Measurements from ENCODE around the gene NEU3.

Gene NEU3

DNA sequence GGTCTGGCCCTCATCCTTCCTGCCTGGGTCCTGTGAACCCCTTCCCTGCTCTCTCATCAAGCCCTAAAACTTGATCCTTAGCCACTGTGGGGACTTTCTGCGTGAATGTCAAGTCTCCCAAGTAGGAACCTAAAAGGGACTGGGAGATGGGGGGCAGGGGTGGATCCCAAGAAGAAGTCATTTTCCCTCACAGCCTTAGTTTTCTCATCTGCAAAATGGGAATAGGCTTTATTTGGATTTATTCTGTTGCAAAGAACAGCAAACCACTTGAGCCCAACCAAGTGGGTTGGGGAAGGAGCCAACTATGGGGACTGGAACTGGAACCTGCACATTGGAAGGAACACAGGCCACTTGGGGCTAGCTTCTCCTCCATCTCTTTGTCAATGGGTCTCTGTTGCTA, 36.8 kb downstream of the NEU3 start:
- TF ChIP-seq CTCF (IDR thresholded peaks at IDR 0.05; ENCODE audit: poor library complexity, severe bottlenecking), result no peak
- no peaks in the 10 kb centered on the region for H3K27me3 ChIP-seq (ENCODE audit: insufficient read depth, poor library complexity, severe bottlenecking)
- ATAC-seq (ENCODE audit: low read depth), result no peak
- no peak overlapping the region for H3K4me3 ChIP-seq (ENCODE audit: severe bottlenecking)
- no peaks in the 10 kb centered on the region for H3K4me1 ChIP-seq (ENCODE audit: insufficient read depth, poor library complexity, severe bottlenecking)
- H3K27ac ChIP-seq (ENCODE audit: poor library complexity, severe bottlenecking), result no peak overlapping the region
- no peaks in the 10 kb centered on the region for H3K9me3 ChIP-seq (ENCODE audit: severe bottlenecking)
- no peaks in the 10 kb centered on the region for H3K36me3 ChIP-seq (ENCODE audit: low read depth)
- no peak for DNase-seq (ENCODE audit: low spot score)

- no peak for TF ChIP-seq CTCF (IDR thresholded peaks at IDR 0.05; ENCODE audit: poor library complexity, severe bottlenecking)
- Histone ChIP-seq H3K27me3 (ENCODE audit: insufficient read depth, poor library complexity, severe bottlenecking) (no peaks in the 10 kb centered on the region), H3K27ac (ENCODE audit: poor library complexity, severe bottlenecking) (no peak overlapping the region), H3K4me1 (ENCODE audit: insufficient read depth, poor library complexity, severe bottlenecking) (no peaks in the 10 kb centered on the region), H3K4me3 (ENCODE audit: severe bottlenecking) (no peak overlapping the region), H3K36me3 (ENCODE audit: low read depth) (no peaks in the 10 kb centered on the region), H3K9me3 (ENCODE audit: severe bottlenecking) (no peaks in the 10 kb centered on the region)
- no peak for ATAC-seq (ENCODE audit: low read depth)
- DNase-seq (ENCODE audit: low spot score), result no peak
Observed at GRCh38 chr11:75028321-75028720, 39.6 kb downstream of the NEU3 start.

GRCh38 chr11:75028724-75029123, 40.0 kb downstream of the NEU3 start:
- H3K4me1 ChIP-seq (ENCODE audit: insufficient read depth, poor library complexity, severe bottlenecking), result no peaks in the 10 kb centered on the region
- H3K9me3 ChIP-seq (ENCODE audit: severe bottlenecking), result no peaks in the 10 kb centered on the region
- no peak for ATAC-seq (ENCODE audit: low read depth)

GRCh38 chr11:75029836-75030631, 41.3 kb downstream of the NEU3 start:
- no peak for ATAC-seq (ENCODE audit: low read depth)
- no peaks in the 10 kb centered on the region for H3K9me3 ChIP-seq (ENCODE audit: severe bottlenecking)
- no peaks in the 10 kb centered on the region for H3K27me3 ChIP-seq (ENCODE audit: insufficient read depth, poor library complexity, severe bottlenecking)
- H3K4me1 ChIP-seq (ENCODE audit: insufficient read depth, poor library complexity, severe bottlenecking), result no peaks in the 10 kb centered on the region
- no peak overlapping the region for H3K27ac ChIP-seq (ENCODE audit: poor library complexity, severe bottlenecking)
- no peak overlapping the region for H3K4me3 ChIP-seq (ENCODE audit: severe bottlenecking)
- H3K36me3 ChIP-seq (ENCODE audit: low read depth), result no peaks in the 10 kb centered on the region
- no peak for TF ChIP-seq CTCF (IDR thresholded peaks at IDR 0.05; ENCODE audit: poor library complexity, severe bottlenecking)
- DNase-seq (ENCODE audit: low spot score), result no peak

More at GRCh38 chr11:75028724-75029123, 40.0 kb downstream of the NEU3 start:
- no peak overlapping the region for H3K4me3 ChIP-seq (ENCODE audit: severe bottlenecking)
- no peak overlapping the region for H3K27ac ChIP-seq (ENCODE audit: poor library complexity, severe bottlenecking)
- no peaks in the 10 kb centered on the region for H3K27me3 ChIP-seq (ENCODE audit: insufficient read depth, poor library complexity, severe bottlenecking)
- DNase-seq (ENCODE audit: low spot score), result no peak
- TF ChIP-seq CTCF (IDR thresholded peaks at IDR 0.05; ENCODE audit: poor library complexity, severe bottlenecking), result no peak
- no peaks in the 10 kb centered on the region for H3K36me3 ChIP-seq (ENCODE audit: low read depth)

DNA sequence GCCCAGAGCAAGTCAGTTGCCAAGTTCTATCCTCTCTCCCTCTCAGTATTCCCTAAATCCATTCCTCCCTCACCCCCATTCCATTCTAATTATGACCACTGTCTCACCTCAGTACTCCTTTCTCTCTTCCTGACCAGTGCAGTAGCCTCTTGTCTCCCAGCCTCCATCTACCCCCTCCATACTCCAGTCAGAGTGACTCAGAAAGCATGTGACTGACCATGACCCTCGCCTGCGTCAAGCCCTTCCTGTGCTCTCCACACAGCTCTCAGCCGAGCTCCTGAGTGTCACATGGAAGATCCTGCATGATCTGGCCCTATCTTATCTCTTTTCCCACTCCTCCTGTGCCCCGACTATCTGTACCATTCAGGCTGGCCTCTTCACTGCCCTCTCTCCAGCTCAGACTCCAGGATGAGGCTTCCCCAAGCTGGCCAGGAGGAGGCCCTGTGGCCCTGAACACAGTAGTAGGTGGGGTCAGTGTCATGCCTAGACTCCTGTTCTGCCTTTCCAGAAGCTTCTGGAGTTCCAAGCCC, 42.6 kb downstream of the NEU3 start:
- H3K27ac ChIP-seq (ENCODE audit: poor library complexity, severe bottlenecking), result no peak overlapping the region
- DNase-seq (ENCODE audit: low spot score), result no peak
- ATAC-seq (ENCODE audit: low read depth), result peak; percentile 73
- TF ChIP-seq CTCF (IDR thresholded peaks at IDR 0.05; ENCODE audit: poor library complexity, severe bottlenecking), result no peak
- H3K4me1 ChIP-seq (ENCODE audit: insufficient read depth, poor library complexity, severe bottlenecking), result peaks cover 5% of the 10 kb centered on the region
- no peaks in the 10 kb centered on the region for H3K36me3 ChIP-seq (ENCODE audit: low read depth)
- no peaks in the 10 kb centered on the region for H3K27me3 ChIP-seq (ENCODE audit: insufficient read depth, poor library complexity, severe bottlenecking)
- H3K9me3 ChIP-seq (ENCODE audit: severe bottlenecking), result no peaks in the 10 kb centered on the region
- no peak overlapping the region for H3K4me3 ChIP-seq (ENCODE audit: severe bottlenecking)
